Esophagus squamous epithelium (tissue), 5 donors: ENCODE data around the gene NAP1L4. TPM values are rescaled to one million over a fixed set of nuclear protein-coding genes. Genes with fewer than 3 reads are reported as not detected.

Experiments used
- DNase-seq: peaks from one replicate; lab custom pipeline; 2025; lab: John Stamatoyannopoulos, UW
- H3K27ac ChIP-seq, 4 donors: fragments of 200-600 bp; sonication (generic); one replicate each; pipeline ENCODE4 v1.5.1; 2016 to 2019; ENCODE audit warnings: mild to moderate bottlenecking in 1 of 4
- H3K27me3 ChIP-seq, 4 donors: fragments of 200-600 bp; sonication (generic); 1 replicate in 3 of 4; 2 replicates in 1 of 4; pipeline versions ENCODE4 v1.5.1 to v1.6.0; 2017 to 2021; ENCODE audit warnings: antibody characterized with exemption in 1 of 4
- H3K36me3 ChIP-seq, 3 donors: fragments of 200-600 bp; sonication (generic); one replicate each; pipeline ENCODE4 v1.5.1; 2016 to 2019
- H3K4me1 ChIP-seq, 3 donors: fragments of 200-600 bp; sonication (generic); one replicate each; pipeline ENCODE4 v1.5.1; 2017 to 2019
- H3K4me3 ChIP-seq, 4 donors: fragments of 200-600 bp; sonication (generic); 1 replicate in 3 of 4; 2 replicates in 1 of 4; pipeline ENCODE4 v1.5.1; 2016 to 2019; ENCODE audit warnings: mild to moderate bottlenecking in 2 of 4, moderate library complexity in 1 of 4
- H3K9me3 ChIP-seq, 3 donors: fragments of 200-600 bp; sonication (generic); one replicate each; pipeline ENCODE4 v1.5.1; 2016 to 2019
- CTCF ChIP-seq, 6 experiments: fragments of 450-650 bp in 4 of 6; fragments of 200-600 bp in 2 of 6; sonication (generic) in 2 of 6; IDR thresholded peaks; one replicate each; pipeline ENCODE4 v1.5.1; 2016 to 2019; ENCODE audit warnings: antibody characterized with exemption in 6 of 6, mild to moderate bottlenecking in 4 of 6, moderate library complexity in 4 of 6
- POLR2A ChIP-seq, 4 donors: fragments of 450-650 bp; IDR thresholded peaks; one replicate each; pipeline ENCODE4 v1.6.1; 2017; ENCODE audit warnings: antibody characterized with exemption in 4 of 4, mild to moderate bottlenecking in 4 of 4, moderate library complexity in 3 of 4
- WGBS, 2 donors: methylation state at CpG; one replicate each; pipeline ENCODE4 v1.1.5; 2018; 5-methylcytosine and 5-hydroxymethylcytosine counted together
- intact Hi-C: fragments of 100-400 bp; cut with DNase I; formaldehyde crosslinking; loops from one replicate; pipeline ENCODE4 v1.15.0; 2022
- total RNA-seq, 4 donors: library from RNA; depleted of rRNA; stranded (reverse); fragments of >200 nt; gene quantifications; one replicate each; pipeline ENCODE4 v1.1.0, GENCODE V29; 2016
- donor health status: DM: yes; HTN: yes; CAD: no.

NAP1L4 gene
- total RNA-seq, 4 donors from 2014 or later: 108 to 140 (median 121) TPM

DNA sequence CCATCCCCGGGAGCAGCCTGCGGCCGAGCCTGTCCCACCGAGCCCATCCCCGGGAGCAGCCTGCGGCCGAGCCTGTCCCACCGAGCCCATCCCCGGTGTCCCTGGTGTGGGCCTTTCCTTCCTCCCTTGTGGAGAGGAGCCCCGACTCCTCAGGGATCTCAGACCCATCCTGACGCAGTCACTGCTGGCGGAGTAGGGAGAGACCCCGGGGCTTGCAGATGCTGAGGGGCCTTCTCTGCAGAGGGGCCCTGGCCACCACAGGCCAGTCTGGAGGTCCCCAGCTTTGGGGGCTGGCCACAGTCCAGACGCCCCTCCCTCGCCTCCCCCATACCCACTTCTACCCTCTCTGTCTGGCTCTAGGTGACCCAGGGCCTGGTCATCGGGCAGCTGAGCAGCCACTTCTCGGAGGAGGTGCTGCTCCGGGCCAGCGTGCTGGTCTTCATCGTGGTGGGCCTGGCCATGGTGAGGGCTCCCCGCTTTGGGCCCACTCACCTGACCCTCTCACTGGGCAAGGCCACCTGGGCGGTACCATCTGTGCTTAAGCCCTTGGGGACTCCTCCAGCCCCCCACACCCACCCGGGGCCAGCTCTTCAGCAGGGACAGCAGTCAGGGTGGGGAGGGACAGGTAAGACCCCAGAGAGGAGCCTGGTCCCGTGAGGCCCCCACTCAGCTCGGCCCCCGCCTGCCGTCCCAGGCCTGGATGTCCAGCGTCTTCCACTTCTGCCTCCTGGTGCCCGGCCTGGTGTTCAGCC lies 70.2 kb downstream of the NAP1L4 start:
- no peak for TF ChIP-seq CTCF (IDR thresholded peaks at IDR 0.05)
- TF ChIP-seq POLR2A (IDR thresholded peaks at IDR 0.05): no peak
- no peaks in the 10 kb centered on the region for H3K9me3 ChIP-seq
- no peaks in the 10 kb centered on the region for H3K36me3 ChIP-seq
- no peaks in the 10 kb centered on the region for H3K27me3 ChIP-seq
- WGBS, 2 donors: 98% methylated on average over 8 of the region's 29 CpGs; no CpG with 5 or more reads in 1 of the 2 donors
- H3K27ac ChIP-seq: no peak overlapping the region
- H3K4me1 ChIP-seq: peaks cover 3 to 16% (median 4%) of the 10 kb centered on the region in 3 donors
- no peak overlapping the region for H3K4me3 ChIP-seq
- intact Hi-C loops: no loop called here
- DNase-seq: no peak

DNA sequence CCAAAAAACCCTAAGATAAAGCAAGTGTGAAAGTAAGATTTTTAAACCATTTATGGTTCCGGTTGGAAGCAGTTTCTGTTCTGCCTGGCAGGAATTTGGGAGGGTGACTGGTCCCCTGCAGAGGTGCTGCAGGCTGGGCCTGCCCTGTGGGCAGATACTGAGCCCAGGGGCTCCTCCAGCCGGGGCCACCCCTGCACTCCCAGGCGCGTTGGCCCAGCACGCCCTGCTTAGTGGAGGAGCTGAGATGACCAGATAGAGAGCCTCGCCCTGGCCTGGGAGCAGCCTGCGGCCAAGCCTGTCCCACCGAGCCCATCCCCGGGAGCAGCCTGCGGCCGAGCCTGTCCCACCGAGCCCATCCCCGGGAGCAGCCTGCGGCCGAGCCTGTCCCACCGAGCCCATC lies 70.9 kb downstream of the NAP1L4 start:
- H3K27ac ChIP-seq: no peak overlapping the region
- H3K27me3 ChIP-seq: no peaks in the 10 kb centered on the region
- H3K4me3 ChIP-seq: no peak overlapping the region
- H3K9me3 ChIP-seq: no peaks in the 10 kb centered on the region
- H3K4me1 ChIP-seq: peaks cover 3 to 13% (median 4%) of the 10 kb centered on the region in 3 donors
- TF ChIP-seq CTCF (IDR thresholded peaks at IDR 0.05): no peak
- TF ChIP-seq POLR2A (IDR thresholded peaks at IDR 0.05): no peak
- no peak for DNase-seq
- H3K36me3 ChIP-seq: no peaks in the 10 kb centered on the region
- intact Hi-C loops: no loop called here
- 81 to 100% methylated on average over 1 to 2 of the region's 16 CpGs for WGBS, 2 donors

DNA sequence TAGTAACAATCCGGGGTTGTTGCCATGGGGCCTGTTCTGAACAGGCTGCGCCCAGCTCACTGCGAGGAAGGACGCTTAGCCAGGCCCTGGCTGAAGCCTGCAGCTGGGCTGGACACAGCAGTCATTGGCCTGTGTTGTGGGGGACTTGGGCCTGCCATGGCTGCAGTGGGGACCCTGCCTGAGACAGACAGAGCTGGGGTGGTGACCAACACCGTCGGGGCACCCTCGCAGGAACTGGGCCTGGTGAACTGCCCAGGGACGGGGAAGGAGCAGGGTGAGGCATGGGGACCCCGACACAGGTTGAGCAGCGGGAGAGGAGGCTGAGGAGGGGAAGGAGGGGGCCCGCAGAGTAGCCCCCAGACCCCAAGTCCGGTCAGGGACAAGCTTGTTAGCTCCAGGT lies 71.8 kb downstream of the NAP1L4 start:
- DNase-seq: no peak
- Histone ChIP-seq H3K27me3 (no peaks in the 10 kb centered on the region), H3K4me3 (no peak overlapping the region), H3K9me3 (no peaks in the 10 kb centered on the region), H3K36me3 (no peaks in the 10 kb centered on the region), H3K4me1 (peaks cover 3 to 13% (median 4%) of the 10 kb centered on the region in 3 donors), H3K27ac (no peak overlapping the region)
- TF ChIP-seq POLR2A (IDR thresholded peaks at IDR 0.05) (no peak), CTCF (IDR thresholded peaks at IDR 0.05) (no peak)
- WGBS, 2 donors: 86 to 95% methylated on average over 7 to 12 of the region's 12 CpGs
- intact Hi-C loops: no loop called here

- H3K4me3 ChIP-seq: no peak overlapping the region
- WGBS, 2 donors: 80% methylated on average over 1 of the region's 13 CpGs; no CpG with 5 or more reads in 1 of the 2 donors
- no peaks in the 10 kb centered on the region for H3K36me3 ChIP-seq
- no peaks in the 10 kb centered on the region for H3K27me3 ChIP-seq
- TF ChIP-seq POLR2A (IDR thresholded peaks at IDR 0.05) (no peak), CTCF (IDR thresholded peaks at IDR 0.05) (no peak)
- no peaks in the 10 kb centered on the region for H3K9me3 ChIP-seq
- peaks cover 3 to 13% (median 4%) of the 10 kb centered on the region in 3 donors for H3K4me1 ChIP-seq
- no peak overlapping the region for H3K27ac ChIP-seq
- no peak for DNase-seq
- intact Hi-C loops: no loop called here
Observed at GRCh38 chr11:2919837-2920236, 72.3 kb downstream of the NAP1L4 start.

GRCh38 chr11:2919188-2919587 lies 72.9 kb downstream of the NAP1L4 start:
- TF ChIP-seq CTCF (IDR thresholded peaks at IDR 0.05) (no peak), POLR2A (IDR thresholded peaks at IDR 0.05) (no peak)
- H3K9me3 ChIP-seq: no peaks in the 10 kb centered on the region

More at GRCh38 chr11:2919188-2919587, 72.9 kb downstream of the NAP1L4 start:
- WGBS, 2 donors: 55 to 87% methylated on average over 3 to 4 of the region's 9 CpGs
- Histone ChIP-seq H3K27ac (no peak overlapping the region), H3K4me3 (no peak overlapping the region), H3K36me3 (no peaks in the 10 kb centered on the region), H3K27me3 (no peaks in the 10 kb centered on the region), H3K4me1 (peaks cover under 1 to 13% (median 3%) of the 10 kb centered on the region in 3 donors)
- DNase-seq: no peak
- intact Hi-C loops: no loop called here
